Hepatic stellate cell (primary cell): ENCODE data around the gene AP2S1.
"Not testable (repeated sequence)": the region's sequence is repeated elsewhere in the genome, so short reads cannot be mapped to it uniquely, and the experiment has no call there.

Source experiments
- DNase-seq: peaks from one replicate; pipeline ENCODE4 v3.0.0; 2011; ENCODE audit warnings: low spot score

Gene AP2S1

GRCh38 chr19:46867170-46867569 is 16.5 kb upstream of the AP2S1 start:
- no peak for DNase-seq

GRCh38 chr19:46866407-46867136 is 15.9 kb upstream of the AP2S1 start:
- DNase-seq, result no peak

- peak; percentile 54 for DNase-seq
Observed at GRCh38 chr19:46863818-46864629, 13.4 kb upstream of the AP2S1 start.

- DNase-seq, result no peak
Observed at GRCh38 chr19:46862974-46863632, 12.5 kb upstream of the AP2S1 start.

- DNase-seq, result no peak
Observed at GRCh38 chr19:46862503-46862834, 11.8 kb upstream of the AP2S1 start.

- DNase-seq, result no peak
Observed at GRCh38 chr19:46861691-46862502, 11.3 kb upstream of the AP2S1 start.

GRCh38 chr19:46860846-46861690 is 10.4 kb upstream of the AP2S1 start, which contains the start of gene ARHGAP35:
ARHGAP35 (plus strand) TSS chr19:46860997; CDS start chr19:46918676, 57,679 bp downstream.
- DNase-seq, result peak; percentile 87

- peak; percentile 95 for DNase-seq
Observed at GRCh38 chr19:46860125-46860845, 9.6 kb upstream of the AP2S1 start.

- DNase-seq, result peak; percentile 45
Observed at GRCh38 chr19:46859637-46860124, 9.0 kb upstream of the AP2S1 start.

GRCh38 chr19:46856062-46857022 is 5.7 kb upstream of the AP2S1 start:
- peak; percentile 97 for DNase-seq

GRCh38 chr19:46854698-46855097 is 4.1 kb upstream of the AP2S1 start:
- not testable (repeated sequence) for DNase-seq

GRCh38 chr19:46852830-46853229 is 2.2 kb upstream of the AP2S1 start:
- DNase-seq, result no peak

GRCh38 chr19:46849610-46850009 is 1.0 kb downstream of the AP2S1 start:
- DNase-seq, result no peak

GRCh38 chr19:46848389-46848788 is 2.3 kb downstream of the AP2S1 start:
- no peak for DNase-seq

- DNase-seq, result no peak
Observed at GRCh38 chr19:46847528-46847927, 3.1 kb downstream of the AP2S1 start.

GRCh38 chr19:46845959-46846459 is 4.6 kb downstream of the AP2S1 start:
- no peak for DNase-seq

GRCh38 chr19:46844067-46844489 is 6.6 kb downstream of the AP2S1 start:
- no peak for DNase-seq

- no peak for DNase-seq
Observed at GRCh38 chr19:46842791-46843190, 7.9 kb downstream of the AP2S1 start.
